Medulla oblongata (tissue), 1 donor: ENCODE data around the gene NAT16.
"Not testable (repeated sequence)": the region's sequence is repeated elsewhere in the genome, so short reads cannot be mapped to it uniquely, and the experiment has no call there.

Experiments used
- DNase-seq: peaks from one replicate; pipeline ENCODE4 v3.0.0-alpha.2; 2015; ENCODE audit errors: extremely low spot score

The NAT16 gene

GRCh38 chr7:101126651-101127459 lies 53.2 kb downstream of the NAT16 start, which contains the start of gene SERPINE1:
Gene SERPINE1 (plus strand): TSS chr7:101127104. CDS start chr7:101128394, 1,290 bp downstream.
- DNase-seq = peak; percentile 24

- DNase-seq = peak; percentile 17
Measured at GRCh38 chr7:101125989-101126650, 54.0 kb downstream of the NAT16 start.

GRCh38 chr7:101124376-101125056 lies 55.6 kb downstream of the NAT16 start:
- peak; percentile 14 for DNase-seq

- no peak for DNase-seq
Measured at GRCh38 chr7:101123703-101124068, 56.4 kb downstream of the NAT16 start.

- no peak for DNase-seq
Measured at GRCh38 chr7:101122933-101123702, 57.0 kb downstream of the NAT16 start.

- no peak for DNase-seq
Measured at GRCh38 chr7:101121991-101122932, 57.8 kb downstream of the NAT16 start.

GRCh38 chr7:101121631-101121990 lies 58.5 kb downstream of the NAT16 start:
- DNase-seq = not testable (repeated sequence)
